Prostate gland (tissue), 2 donors: ENCODE data around the gene GRAP2.

Source experiments
- POLR2A ChIP-seq: fragments of 450-650 bp; IDR thresholded peaks from one replicate; pipeline ENCODE4 v1.6.1; 2016; ENCODE audit warnings: antibody characterized with exemption, mild to moderate bottlenecking
- POLR2AphosphoS5 ChIP-seq: sonication (generic); formaldehyde crosslinking; IDR thresholded peaks from one replicate; pipeline ENCODE4 v1.6.1; 2017; ENCODE audit warnings: antibody characterized with exemption
- TF ChIP-seq, protein P1 (sequence below), 4 experiments: fragments of 200-600 bp in 2 of 4; fragments of 450-650 bp in 2 of 4; sonication (generic) in 2 of 4; IDR thresholded peaks; 1 replicate in 3 of 4; 2 replicates in 1 of 4; pipeline ENCODE4 v1.5.1; 2016 to 2019; ENCODE audit warnings: antibody characterized with exemption in 4 of 4, mild to moderate bottlenecking in 2 of 4, moderate library complexity in 2 of 4

DNA sequence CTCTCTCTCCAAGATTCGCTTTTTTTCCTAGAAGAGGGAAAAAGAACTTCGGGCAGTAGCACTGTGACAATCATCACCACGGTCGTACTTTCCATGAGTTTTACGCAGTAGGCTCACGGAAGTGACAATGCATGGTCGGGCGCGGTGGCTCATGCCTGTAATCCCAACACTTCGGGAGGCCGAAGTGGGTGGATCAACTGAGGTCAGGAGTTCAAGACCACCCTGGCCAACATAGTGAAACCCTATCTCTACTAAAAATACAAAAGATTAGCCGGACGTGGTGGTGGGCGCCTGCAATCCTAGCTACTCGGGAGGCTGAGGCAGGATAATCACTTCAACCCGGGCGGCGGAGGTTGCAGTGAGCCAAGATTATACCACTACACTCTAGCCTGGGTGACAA lies 23.4 kb downstream of the GRAP2 start:
- TF ChIP-seq, protein P1, sequence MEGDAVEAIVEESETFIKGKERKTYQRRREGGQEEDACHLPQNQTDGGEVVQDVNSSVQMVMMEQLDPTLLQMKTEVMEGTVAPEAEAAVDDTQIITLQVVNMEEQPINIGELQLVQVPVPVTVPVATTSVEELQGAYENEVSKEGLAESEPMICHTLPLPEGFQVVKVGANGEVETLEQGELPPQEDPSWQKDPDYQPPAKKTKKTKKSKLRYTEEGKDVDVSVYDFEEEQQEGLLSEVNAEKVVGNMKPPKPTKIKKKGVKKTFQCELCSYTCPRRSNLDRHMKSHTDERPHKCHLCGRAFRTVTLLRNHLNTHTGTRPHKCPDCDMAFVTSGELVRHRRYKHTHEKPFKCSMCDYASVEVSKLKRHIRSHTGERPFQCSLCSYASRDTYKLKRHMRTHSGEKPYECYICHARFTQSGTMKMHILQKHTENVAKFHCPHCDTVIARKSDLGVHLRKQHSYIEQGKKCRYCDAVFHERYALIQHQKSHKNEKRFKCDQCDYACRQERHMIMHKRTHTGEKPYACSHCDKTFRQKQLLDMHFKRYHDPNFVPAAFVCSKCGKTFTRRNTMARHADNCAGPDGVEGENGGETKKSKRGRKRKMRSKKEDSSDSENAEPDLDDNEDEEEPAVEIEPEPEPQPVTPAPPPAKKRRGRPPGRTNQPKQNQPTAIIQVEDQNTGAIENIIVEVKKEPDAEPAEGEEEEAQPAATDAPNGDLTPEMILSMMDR (IDR thresholded peaks at IDR 0.05): no peak
- TF ChIP-seq POLR2AphosphoS5 (no peak), POLR2A (no peak)
